LNCAP (cell line): ENCODE results near the gene C5orf46.

Experiments used
- CTCF ChIP-seq: fragments of 450-650 bp; IDR thresholded peaks from 2 replicates; pipeline ENCODE4 v1.5.1; 2017; ENCODE audit warnings: mild to moderate bottlenecking

C5orf46 gene

GRCh38 chr5:147904110-147904509 lies 2.2 kb downstream of the C5orf46 start:
- TF ChIP-seq CTCF = no peak

- no peak for TF ChIP-seq CTCF
Observed at GRCh38 chr5:147902609-147903115, 3.7 kb downstream of the C5orf46 start.

- no peak for TF ChIP-seq CTCF
Observed at GRCh38 chr5:147901599-147902039, 4.7 kb downstream of the C5orf46 start.

- TF ChIP-seq CTCF = no peak
Observed at GRCh38 chr5:147898875-147899401, 7.4 kb downstream of the C5orf46 start.

- no peak for TF ChIP-seq CTCF
Observed at GRCh38 chr5:147895864-147896263, 10.5 kb downstream of the C5orf46 start.

GRCh38 chr5:147893820-147894219 lies 12.5 kb downstream of the C5orf46 start:
- TF ChIP-seq CTCF = no peak

GRCh38 chr5:147892696-147893296 lies 13.5 kb downstream of the C5orf46 start:
- TF ChIP-seq CTCF = no peak

- TF ChIP-seq CTCF = no peak
Observed at GRCh38 chr5:147887930-147888329, 18.4 kb downstream of the C5orf46 start.
